ENCODE data around the gene SLC26A1.
"Not testable (repeated sequence)": the region's sequence is repeated elsewhere in the genome, so short reads cannot be mapped to it uniquely, and the experiment has no call there.

The SLC26A1 gene

GRCh38 chr4:982814-983213 lies 10.4 kb downstream of the SLC26A1 start:
- no peak for DNase-seq

DNA sequence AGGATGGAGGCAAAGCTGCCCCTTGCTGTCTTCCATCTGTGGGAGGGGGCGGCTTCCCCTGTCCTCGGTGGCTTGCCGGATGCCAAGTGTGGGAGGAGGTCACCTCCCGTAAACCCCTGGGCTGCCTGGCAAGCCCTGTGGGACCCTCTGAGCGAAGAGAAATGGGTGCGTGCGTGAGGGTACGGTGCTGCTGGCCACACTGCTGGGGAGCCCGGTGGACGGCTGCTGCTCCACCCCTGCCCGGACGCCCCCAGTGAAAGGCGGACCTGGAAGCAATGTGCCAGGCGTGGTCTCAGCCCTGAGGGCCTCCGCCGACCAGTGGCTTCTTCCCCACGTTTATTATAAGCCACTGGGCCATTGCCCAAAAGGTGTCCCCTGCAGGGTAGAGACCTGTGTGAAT lies 10.9 kb downstream of the SLC26A1 start:
- DNase-seq, result no peak

- DNase-seq, result peak; percentile 94
Measured at GRCh38 chr4:978957-979701, 14.1 kb downstream of the SLC26A1 start.

DNA sequence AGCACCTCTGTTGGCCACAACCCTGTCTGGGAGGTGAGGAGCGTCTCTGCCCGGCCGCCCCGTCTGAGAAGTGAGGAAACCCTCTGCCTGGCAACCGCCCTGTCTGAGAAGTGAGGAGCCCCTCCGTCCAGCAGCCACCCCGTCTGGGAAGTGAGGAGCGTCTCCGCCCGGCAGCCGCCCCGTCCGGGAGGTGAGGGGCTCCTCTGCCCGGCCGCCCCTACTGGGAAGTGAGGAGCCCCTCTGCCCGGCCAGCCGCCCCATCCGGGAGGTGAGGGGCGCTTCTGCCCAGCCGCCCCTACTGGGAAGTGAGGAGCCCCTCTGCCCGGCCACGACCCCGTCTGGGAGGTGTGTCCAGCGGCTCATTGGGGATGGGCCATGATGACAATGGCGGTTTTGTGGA lies 17.2 kb downstream of the SLC26A1 start:
- not testable (repeated sequence) for DNase-seq

GRCh38 chr4:974668-975067 lies 18.5 kb downstream of the SLC26A1 start:
- no peak for DNase-seq

DNA sequence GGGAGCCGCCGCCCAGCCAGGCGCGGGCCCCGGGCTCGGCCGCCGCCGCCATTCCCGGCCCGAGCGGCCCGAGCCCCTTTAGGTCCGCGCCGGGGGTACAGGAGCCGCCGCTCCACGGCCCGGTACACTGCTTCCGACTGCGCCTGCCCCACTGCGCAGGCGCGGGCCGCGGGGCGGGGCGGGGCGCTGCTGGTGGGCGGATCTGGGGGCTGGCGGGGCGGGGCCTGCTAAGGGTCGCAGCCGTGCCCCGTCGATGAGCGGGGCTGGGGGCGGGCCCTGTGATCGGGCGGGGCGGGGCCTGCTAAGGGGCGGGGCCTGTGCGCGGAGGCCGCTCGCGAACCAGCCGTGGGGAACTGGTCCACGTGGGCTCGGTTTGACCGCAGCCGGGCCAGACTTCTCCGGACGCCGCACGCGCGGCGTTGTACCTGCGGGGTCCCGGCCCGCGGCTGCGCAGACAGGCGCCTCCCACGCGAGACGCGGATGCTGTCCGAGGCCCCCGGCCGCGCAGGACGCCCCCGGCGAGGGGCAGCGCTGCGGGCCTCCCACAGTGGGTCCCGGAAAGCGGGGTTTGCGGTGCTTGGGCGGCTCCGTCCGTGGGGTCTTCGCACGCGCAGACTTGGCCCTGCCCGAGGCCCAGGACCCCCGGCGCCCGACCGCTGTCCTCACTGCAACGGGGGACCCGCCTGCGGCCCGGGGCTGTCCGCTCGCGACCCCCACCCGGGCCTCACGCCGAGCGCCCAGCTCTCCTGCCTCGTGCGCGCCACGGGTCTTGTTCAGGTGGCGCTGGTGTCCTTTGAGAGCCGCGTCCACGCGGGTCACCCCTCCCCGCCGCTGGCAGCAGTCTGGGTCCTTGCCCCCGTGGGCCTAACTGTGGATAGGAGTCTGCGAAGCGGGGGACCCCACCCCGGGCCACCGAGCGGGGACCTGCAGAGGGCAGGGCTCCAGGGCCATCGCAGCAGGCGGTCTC lies 19.5 kb downstream of the SLC26A1 start, which contains the start of gene DGKQ:
Gene DGKQ (minus strand): TSS at position 139 of the 967 bp plus-strand sequence. CDS start 87 bp downstream, at position 52.
- DNase-seq, result peak; percentile 79

GRCh38 chr4:972651-973424 lies 20.4 kb downstream of the SLC26A1 start:
- no peak for DNase-seq

- DNase-seq, result no peak
Measured at GRCh38 chr4:971666-972500, 21.3 kb downstream of the SLC26A1 start.

DNA sequence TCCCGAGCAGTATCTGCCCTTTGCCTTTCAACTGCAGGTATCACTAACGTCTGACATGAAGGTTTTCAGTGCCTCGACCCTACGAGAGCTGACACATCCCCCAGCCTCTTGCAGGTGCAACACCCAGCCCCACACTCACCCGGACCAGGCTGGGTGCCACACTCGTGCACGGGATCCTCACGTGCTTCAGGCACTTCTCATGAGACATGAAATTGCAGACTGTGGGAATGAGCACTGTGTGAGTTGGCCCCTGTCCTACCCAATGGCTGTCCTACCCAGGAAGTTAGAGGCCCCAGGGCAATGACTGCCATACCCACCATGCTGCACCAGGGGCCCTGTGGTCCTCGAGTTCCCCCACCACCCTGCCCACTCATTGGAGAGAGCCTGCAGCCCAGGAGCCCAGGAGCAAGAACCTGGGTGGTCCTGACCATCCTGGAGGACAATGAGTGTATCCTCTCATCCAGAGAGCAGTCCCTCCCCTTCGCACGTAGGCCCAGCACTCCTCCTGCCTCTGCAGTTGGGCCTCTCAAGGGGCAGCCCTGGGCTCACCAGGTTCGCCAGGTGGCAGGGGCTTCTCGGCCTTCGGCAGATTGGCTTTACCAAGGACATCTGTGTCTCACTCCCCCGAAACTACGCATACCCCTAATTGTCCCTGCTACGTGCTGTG lies 22.2 kb downstream of the SLC26A1 start:
- DNase-seq, result no peak

- DNase-seq, result no peak
Measured at GRCh38 chr4:970046-970745, 23.0 kb downstream of the SLC26A1 start.

GRCh38 chr4:968621-969394 lies 24.4 kb downstream of the SLC26A1 start:
- no peak for DNase-seq

- no peak for DNase-seq
Measured at GRCh38 chr4:968221-968620, 25.0 kb downstream of the SLC26A1 start.

GRCh38 chr4:967113-968104 lies 25.8 kb downstream of the SLC26A1 start:
- DNase-seq, result no peak

DNA sequence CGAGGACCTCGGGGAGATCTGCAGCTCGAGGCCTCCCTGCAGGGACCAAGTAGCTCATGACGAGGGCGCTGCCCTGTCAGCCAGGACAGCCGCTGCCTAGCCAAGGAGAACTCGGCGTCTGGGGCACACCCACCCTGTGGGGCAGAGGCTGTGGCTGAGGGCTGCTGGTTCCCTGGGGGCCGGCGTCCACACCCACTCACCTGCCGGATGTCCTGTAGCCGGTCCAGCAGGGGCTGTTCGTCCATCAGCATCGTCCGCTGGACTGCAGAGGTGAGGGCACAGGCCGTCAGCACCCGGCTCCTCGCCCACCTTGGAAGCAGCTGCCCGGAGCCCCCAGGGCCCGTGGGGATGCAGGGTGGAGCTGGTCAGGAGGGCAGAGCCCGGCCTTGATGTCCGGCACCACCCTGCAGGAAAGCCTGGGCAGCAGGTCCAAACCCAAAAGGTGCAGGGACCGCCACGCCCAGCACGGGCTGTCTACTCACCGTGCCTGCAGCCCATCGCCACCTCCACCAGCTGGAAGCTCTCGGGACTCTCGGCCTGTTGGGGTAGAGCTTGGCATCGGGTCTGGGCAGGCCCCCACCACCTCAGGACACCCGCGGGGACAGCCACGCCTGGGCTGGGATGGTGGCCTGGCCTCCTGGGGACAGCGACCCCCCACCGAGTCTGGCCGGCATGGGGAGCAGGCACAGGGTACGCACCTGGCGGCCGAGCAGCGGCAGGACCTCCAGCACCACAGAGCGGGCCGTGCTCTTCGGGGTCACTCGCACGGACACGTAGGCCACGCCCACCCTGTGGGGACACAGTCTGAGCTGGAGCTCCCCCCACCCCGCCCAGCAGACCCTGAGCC lies 26.7 kb downstream of the SLC26A1 start:
- DNase-seq, result no peak

DNA sequence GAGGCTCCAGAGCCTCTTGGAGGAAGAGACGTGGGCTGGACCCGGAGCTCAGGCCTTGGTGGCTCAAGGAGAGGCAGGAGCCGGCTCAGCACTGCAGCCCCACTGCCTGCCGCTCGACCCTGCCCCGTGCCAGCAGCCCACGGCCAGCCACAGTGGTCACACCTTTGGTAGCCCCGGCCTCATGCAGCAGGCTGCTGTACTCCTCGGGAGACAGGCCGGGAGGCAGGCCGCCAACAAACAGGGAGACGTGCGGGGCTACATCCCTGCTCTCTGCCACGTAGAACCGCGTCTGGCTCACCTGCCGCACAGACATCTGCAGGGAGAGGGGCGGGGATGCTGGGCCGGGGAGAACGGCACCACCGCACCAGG lies 27.5 kb downstream of the SLC26A1 start:
- no peak for DNase-seq

- no peak for DNase-seq
Measured at GRCh38 chr4:965048-965765, 28.0 kb downstream of the SLC26A1 start.
